ENCODE results near the gene BLOC1S6.

BLOC1S6 gene

GRCh38 chr15:45630917-45631691 lies 43.9 kb downstream of the BLOC1S6 start:
- H2AFZ ChIP-seq (ENCODE audit: low read length), result 0 out of 2 replicates have a peak overlapping the region, but pooled peaks have one; percentile 49
- peaks cover 21% of the 10 kb centered on the region for H3F3A ChIP-seq (ENCODE audit: insufficient read depth, low read length)
- no peaks in the 10 kb centered on the region for H3K36me3 ChIP-seq (replicated peaks; ENCODE audit: insufficient read depth, low read length)
- peak overlapping the region; percentile 55; the same call in 1 of the 2 replicates for H3K4me2 ChIP-seq (ENCODE audit: low read depth, low read length)
- no peak overlapping the region for H3K27ac ChIP-seq (ENCODE audit: low read length)
- H3K9ac ChIP-seq (ENCODE audit: low read length), result no peak overlapping the region
- H3K4me1 ChIP-seq (ENCODE audit: low read length), result peaks cover 23% of the 10 kb centered on the region
- H3K27me3 ChIP-seq (replicated peaks; ENCODE audit: insufficient read depth, low read length), result no peaks in the 10 kb centered on the region
- DNase-seq, result no peak
- H3K9me3 ChIP-seq (replicated peaks; ENCODE audit: insufficient read depth, low read length), result no peaks in the 10 kb centered on the region
- no peak overlapping the region for H3K4me3 ChIP-seq (ENCODE audit: low read length)
- H3K79me2 ChIP-seq (ENCODE audit: low read length), result peaks cover 6% of the 10 kb centered on the region
- H3K9me2 ChIP-seq (replicated peaks; ENCODE audit: insufficient read depth, low read length), result no peaks in the 10 kb centered on the region
- no peak for TF ChIP-seq EZH2 (optimal IDR thresholded peaks at IDR 0.05; ENCODE audit: low read depth, low read length)
- H4K20me1 ChIP-seq (ENCODE audit: insufficient read depth, low read length), result no peaks in the 10 kb centered on the region

DNA sequence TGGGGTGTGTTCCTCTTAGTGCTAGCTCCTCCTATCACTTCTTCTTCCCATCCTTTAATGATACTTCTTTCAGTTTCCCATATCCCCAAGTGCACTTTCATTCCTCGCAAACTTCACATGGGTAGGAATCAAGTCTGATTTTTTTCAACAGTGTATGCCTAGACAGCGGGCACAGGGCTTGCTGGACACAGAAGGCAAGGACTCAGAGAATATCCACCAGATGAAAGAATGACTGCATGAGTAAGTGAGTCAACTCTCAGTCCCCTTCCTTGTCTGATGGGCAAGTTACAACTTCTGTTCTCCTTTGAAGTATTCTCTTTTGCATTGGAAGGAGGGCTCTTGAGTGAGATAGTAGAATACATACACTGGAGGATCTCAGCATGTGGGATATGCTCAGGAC lies 44.6 kb downstream of the BLOC1S6 start:
- H3F3A ChIP-seq (ENCODE audit: insufficient read depth, low read length), result peaks cover 27% of the 10 kb centered on the region
- H3K4me2 ChIP-seq (ENCODE audit: low read depth, low read length), result peak overlapping the region; percentile 55
- peaks cover 26% of the 10 kb centered on the region for H3K4me1 ChIP-seq (ENCODE audit: low read length)
- no peaks in the 10 kb centered on the region for H3K27me3 ChIP-seq (replicated peaks; ENCODE audit: insufficient read depth, low read length)
- H4K20me1 ChIP-seq (ENCODE audit: insufficient read depth, low read length), result no peaks in the 10 kb centered on the region
- no peaks in the 10 kb centered on the region for H3K36me3 ChIP-seq (replicated peaks; ENCODE audit: insufficient read depth, low read length)
- no peaks in the 10 kb centered on the region for H3K9me2 ChIP-seq (replicated peaks; ENCODE audit: insufficient read depth, low read length)
- peak overlapping the region; percentile 49; the same call in 1 of the 2 replicates for H2AFZ ChIP-seq (ENCODE audit: low read length)
- DNase-seq, result no peak
- no peaks in the 10 kb centered on the region for H3K9me3 ChIP-seq (replicated peaks; ENCODE audit: insufficient read depth, low read length)
- no peak overlapping the region for H3K27ac ChIP-seq (ENCODE audit: low read length)
- H3K4me3 ChIP-seq (ENCODE audit: low read length), result no peak overlapping the region
- peaks cover 13% of the 10 kb centered on the region for H3K79me2 ChIP-seq (ENCODE audit: low read length)
- TF ChIP-seq EZH2 (optimal IDR thresholded peaks at IDR 0.05; ENCODE audit: low read depth, low read length) (no peak), EZH2phosphoT487 (IDR thresholded peaks at IDR 0.05; ENCODE audit: low read length) (no peak)
- TF ChIP-seq, protein P1, sequence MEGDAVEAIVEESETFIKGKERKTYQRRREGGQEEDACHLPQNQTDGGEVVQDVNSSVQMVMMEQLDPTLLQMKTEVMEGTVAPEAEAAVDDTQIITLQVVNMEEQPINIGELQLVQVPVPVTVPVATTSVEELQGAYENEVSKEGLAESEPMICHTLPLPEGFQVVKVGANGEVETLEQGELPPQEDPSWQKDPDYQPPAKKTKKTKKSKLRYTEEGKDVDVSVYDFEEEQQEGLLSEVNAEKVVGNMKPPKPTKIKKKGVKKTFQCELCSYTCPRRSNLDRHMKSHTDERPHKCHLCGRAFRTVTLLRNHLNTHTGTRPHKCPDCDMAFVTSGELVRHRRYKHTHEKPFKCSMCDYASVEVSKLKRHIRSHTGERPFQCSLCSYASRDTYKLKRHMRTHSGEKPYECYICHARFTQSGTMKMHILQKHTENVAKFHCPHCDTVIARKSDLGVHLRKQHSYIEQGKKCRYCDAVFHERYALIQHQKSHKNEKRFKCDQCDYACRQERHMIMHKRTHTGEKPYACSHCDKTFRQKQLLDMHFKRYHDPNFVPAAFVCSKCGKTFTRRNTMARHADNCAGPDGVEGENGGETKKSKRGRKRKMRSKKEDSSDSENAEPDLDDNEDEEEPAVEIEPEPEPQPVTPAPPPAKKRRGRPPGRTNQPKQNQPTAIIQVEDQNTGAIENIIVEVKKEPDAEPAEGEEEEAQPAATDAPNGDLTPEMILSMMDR (IDR thresholded peaks at IDR 0.05; ENCODE audit: low read length), result no peak
- H3K9ac ChIP-seq (ENCODE audit: low read length), result no peak overlapping the region

DNA sequence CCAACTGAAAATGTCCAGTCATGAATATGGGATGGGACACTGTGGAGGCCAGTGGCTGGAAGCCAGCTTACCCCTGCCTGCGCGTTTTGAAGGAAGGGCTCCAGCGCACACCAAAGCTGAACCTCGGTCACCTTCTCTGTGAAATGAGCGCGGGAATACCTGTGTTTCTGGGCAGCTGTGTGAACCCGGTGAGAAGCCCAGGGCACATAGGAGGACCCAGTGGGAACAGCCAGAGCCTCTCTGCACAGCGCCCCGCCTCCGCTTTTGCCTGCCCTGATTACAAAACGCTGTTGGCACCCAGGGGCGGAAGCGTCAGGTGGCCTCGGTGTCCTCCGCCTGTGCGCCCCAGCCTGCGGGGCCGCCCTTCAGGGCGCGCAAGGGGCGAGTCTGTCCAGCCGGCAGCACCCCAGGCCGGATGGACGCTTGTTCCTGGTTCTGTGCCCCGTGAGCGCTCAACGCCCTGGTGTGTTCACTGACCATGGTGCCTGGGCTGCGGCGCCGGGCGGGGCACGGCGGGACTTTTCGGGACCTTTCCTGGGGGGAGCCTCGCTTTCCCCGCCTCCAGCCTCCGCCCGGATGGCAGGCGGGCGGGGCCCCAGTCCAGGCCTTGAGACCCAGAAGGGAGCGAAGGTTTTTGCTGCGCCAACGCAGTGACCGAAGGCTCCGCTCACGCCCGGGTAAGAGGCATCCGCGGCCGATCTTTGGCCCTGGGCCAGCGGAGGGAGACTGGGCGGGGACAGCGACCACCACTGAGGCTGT lies 47.4 kb downstream of the BLOC1S6 start, which contains the start of gene SQOR:
Gene SQOR (plus strand): TSS at position 598 of the 759 bp plus-strand sequence. CDS start 23,895 bp downstream, outside the sequence.
- peaks cover 41% of the 10 kb centered on the region for H3F3A ChIP-seq (ENCODE audit: insufficient read depth, low read length)
- peak within 1 kb of the TSS; percentile 86 for H3K4me2 ChIP-seq (ENCODE audit: low read depth, low read length)
- peaks cover 34% of the 10 kb centered on the region for H3K79me2 ChIP-seq (ENCODE audit: low read length)
- no peaks in the 10 kb centered on the region for H3K9me2 ChIP-seq (replicated peaks; ENCODE audit: insufficient read depth, low read length)
- DNase-seq, result peak; percentile 92
- H3K36me3 ChIP-seq (replicated peaks; ENCODE audit: insufficient read depth, low read length), result no peaks in the 10 kb centered on the region
- H2AFZ ChIP-seq (ENCODE audit: low read length), result peak within 1 kb of the TSS; percentile 79
- H3K9me3 ChIP-seq (replicated peaks; ENCODE audit: insufficient read depth, low read length), result no peaks in the 10 kb centered on the region
- TF ChIP-seq, protein P1 (IDR thresholded peaks at IDR 0.05; ENCODE audit: low read length), result no peak
- TF ChIP-seq EZH2 (optimal IDR thresholded peaks at IDR 0.05; ENCODE audit: low read depth, low read length), result no peak
- TF ChIP-seq EZH2phosphoT487 (IDR thresholded peaks at IDR 0.05; ENCODE audit: low read length), result no peak
- H3K27me3 ChIP-seq (replicated peaks; ENCODE audit: insufficient read depth, low read length), result no peaks in the 10 kb centered on the region
- peaks cover 38% of the 10 kb centered on the region for H3K4me1 ChIP-seq (ENCODE audit: low read length)
- peak within 1 kb of the TSS; percentile 87 for H3K27ac ChIP-seq (ENCODE audit: low read length)
- H3K9ac ChIP-seq (ENCODE audit: low read length), result peak within 1 kb of the TSS; percentile 86
- H4K20me1 ChIP-seq (ENCODE audit: insufficient read depth, low read length), result no peaks in the 10 kb centered on the region
- H3K4me3 ChIP-seq (ENCODE audit: low read length), result peak within 1 kb of the TSS; percentile 80

Data from MM.1S (cell line).